ENCODE data around the gene SLC27A6. TPM values are rescaled to one million over a fixed set of nuclear protein-coding genes. Genes with fewer than 3 reads are reported as not detected.

The SLC27A6 gene
- total RNA-seq, 2 experiments from 2014 or later, result not detected

GRCh38 chr5:129074903-129075302 lies 109.6 kb downstream of the SLC27A6 start:
- H3K9me3 Mint-ChIP-seq (ENCODE audit: low read depth), result no peaks in the 10 kb centered on the region
- peaks cover 2% of the 10 kb centered on the region for H3K27me3 Mint-ChIP-seq
- POLR2A ChIA-PET, result no interaction called here
- intact Hi-C loops (cut with DNase I, micrococcal nuclease), result no loop called here
- ATAC-seq (no peak), DNase-seq (no peak)
- no peak overlapping the region for H3K27ac Mint-ChIP-seq
- CTCF ChIA-PET, result no interaction called here
- no peaks in the 10 kb centered on the region for H3K4me1 Mint-ChIP-seq
- H3K36me3 Mint-ChIP-seq (ENCODE audit: low read depth), result no peaks in the 10 kb centered on the region
- no peak overlapping the region for H3K4me3 Mint-ChIP-seq

GRCh38 chr5:129077433-129078075 lies 112.3 kb downstream of the SLC27A6 start:
- ChIA-PET POLR2A (no interaction called here), CTCF (interaction anchor here (0.5 kb wide), 1 partner anchor 521 kb away, joined by 3 read pairs; no protein-coding TSS in a partner anchor)
- ATAC-seq, result no peak

GRCh38 chr5:129078247-129078646 lies 113.0 kb downstream of the SLC27A6 start:
- no peaks in the 10 kb centered on the region for H3K4me1 Mint-ChIP-seq
- H3K4me3 Mint-ChIP-seq, result no peak overlapping the region
- peaks cover 5% of the 10 kb centered on the region for H3K27me3 Mint-ChIP-seq
- H3K36me3 Mint-ChIP-seq (ENCODE audit: low read depth), result no peaks in the 10 kb centered on the region
- ATAC-seq, result no peak
- no peak for DNase-seq
- intact Hi-C loops (cut with DNase I, micrococcal nuclease), result no loop called here
- H3K9me3 Mint-ChIP-seq (ENCODE audit: low read depth), result no peaks in the 10 kb centered on the region
- H3K27ac Mint-ChIP-seq, result no peak overlapping the region
- ChIA-PET POLR2A (no interaction called here), CTCF (no interaction called here)

More at GRCh38 chr5:129077433-129078075, 112.3 kb downstream of the SLC27A6 start:
- H3K27me3 Mint-ChIP-seq, result peaks cover 2% of the 10 kb centered on the region
- no peaks in the 10 kb centered on the region for H3K9me3 Mint-ChIP-seq (ENCODE audit: low read depth)
- intact Hi-C loops (cut with DNase I, micrococcal nuclease), result no loop called here
- H3K4me1 Mint-ChIP-seq, result no peaks in the 10 kb centered on the region
- H3K4me3 Mint-ChIP-seq, result no peak overlapping the region
- no peak for DNase-seq
- H3K36me3 Mint-ChIP-seq (ENCODE audit: low read depth), result no peaks in the 10 kb centered on the region
- H3K27ac Mint-ChIP-seq, result no peak overlapping the region

GRCh38 chr5:129078660-129079059 lies 113.4 kb downstream of the SLC27A6 start:
- Mint-ChIP-seq H3K9me3 (ENCODE audit: low read depth) (no peaks in the 10 kb centered on the region), H3K4me1 (no peaks in the 10 kb centered on the region), H3K36me3 (ENCODE audit: low read depth) (no peaks in the 10 kb centered on the region), H3K27me3 (peaks cover 9% of the 10 kb centered on the region), H3K4me3 (no peak overlapping the region), H3K27ac (no peak overlapping the region)
- ChIA-PET CTCF (no interaction called here), POLR2A (no interaction called here)
- intact Hi-C loops (cut with DNase I, micrococcal nuclease), result no loop called here
- ATAC-seq (no peak), DNase-seq (no peak)

GRCh38 chr5:129079496-129079895 lies 114.2 kb downstream of the SLC27A6 start:
- ATAC-seq, result no peak
- H3K27me3 Mint-ChIP-seq, result peaks cover 12% of the 10 kb centered on the region
- no peaks in the 10 kb centered on the region for H3K4me1 Mint-ChIP-seq
- intact Hi-C loops (cut with DNase I, micrococcal nuclease), result no loop called here
- H3K9me3 Mint-ChIP-seq (ENCODE audit: low read depth), result no peaks in the 10 kb centered on the region
- CTCF ChIA-PET, result no interaction called here
- no peak for DNase-seq
- H3K27ac Mint-ChIP-seq, result no peak overlapping the region
- no peak overlapping the region for H3K4me3 Mint-ChIP-seq
- POLR2A ChIA-PET, result no interaction called here
- H3K36me3 Mint-ChIP-seq (ENCODE audit: low read depth), result no peaks in the 10 kb centered on the region

GRCh38 chr5:129080766-129081165 lies 115.5 kb downstream of the SLC27A6 start:
- CTCF ChIA-PET, result no interaction called here
- H3K27ac Mint-ChIP-seq, result no peak overlapping the region
- H3K36me3 Mint-ChIP-seq (ENCODE audit: low read depth), result no peaks in the 10 kb centered on the region
- no peak overlapping the region for H3K4me3 Mint-ChIP-seq
- POLR2A ChIA-PET, result interaction anchor here (0.7 kb wide), 1 partner anchor 398 kb away, joined by 4 read pairs; no protein-coding TSS in a partner anchor
- H3K27me3 Mint-ChIP-seq, result peaks cover 15% of the 10 kb centered on the region
- ATAC-seq (no peak), DNase-seq (no peak)
- intact Hi-C loops (cut with DNase I, micrococcal nuclease), result no loop called here
- H3K9me3 Mint-ChIP-seq (ENCODE audit: low read depth), result no peaks in the 10 kb centered on the region
- no peaks in the 10 kb centered on the region for H3K4me1 Mint-ChIP-seq

- Mint-ChIP-seq H3K4me3 (no peak overlapping the region), H3K27me3 (peaks cover 16% of the 10 kb centered on the region), H3K4me1 (no peaks in the 10 kb centered on the region), H3K36me3 (ENCODE audit: low read depth) (no peaks in the 10 kb centered on the region), H3K9me3 (ENCODE audit: low read depth) (no peaks in the 10 kb centered on the region), H3K27ac (no peak overlapping the region)
- ChIA-PET POLR2A (no interaction called here), CTCF (no interaction called here)
- ATAC-seq, result no peak
- DNase-seq, result no peak
- intact Hi-C loops (cut with DNase I, micrococcal nuclease), result no loop called here
Observed at GRCh38 chr5:129082225-129083136, 117.2 kb downstream of the SLC27A6 start.

Other genes starting within 250 kb of the SLC27A6 start
- gene ISOC1, start 129.3 kb downstream of the SLC27A6 start, total RNA-seq, result 10 to 100 TPM; 21.5 to 25.3 TPM